H1 (cell line): ENCODE measurements around the gene ATOH8. TPM values are rescaled to one million over a fixed set of nuclear protein-coding genes. Genes with fewer than 3 reads are reported as not detected.

Source experiments
- CHD1 ChIP-seq: IDR thresholded peaks from 2 replicates; pipeline ENCODE4 v1.6.1; 2012; ENCODE audit warnings: low read depth, low read length, improper control_type of control experiment
- JUND ChIP-seq: IDR thresholded peaks from 2 replicates; pipeline ENCODE4 v1.6.1; 2011; ENCODE audit warnings: mild to moderate bottlenecking, improper control_type of control experiment, low read length
- POLR2AphosphoS5 ChIP-seq: IDR thresholded peaks from 2 replicates; pipeline ENCODE4 v1.6.1; 2011; ENCODE audit warnings: low read depth, low read length
- polyA plus RNA-seq, 7 experiments: library from polyadenylated mRNA; depleted of rRNA in 3 of 7; stranded (reverse) in 5 of 7; unstranded in 2 of 7; fragments of >200 nt in 5 of 7; fragments of 200-250 nt in 2 of 7; gene quantifications; 1 replicate in 5 of 7; 2 replicates in 1 of 7; 4 replicates in 1 of 7; pipeline versions ENCODE4 v1.2.1 to v1.2.3, GENCODE V29; 2011 to 2013; ENCODE audit warnings: missing spikeins in 2 of 7, mixed read lengths in 2 of 7
- total RNA-seq: library from RNA; stranded (reverse); fragmentation: NEBNext Ultra II Directional; extraction: Animal tissue kit (Norgen Biotek cat#: 25700); gene quantifications from 2 replicates; pipeline ENCODE4 v1.2.1, GENCODE V29; 2021

Gene ATOH8
- total and polyA plus RNA-seq, 2 of the 8 experiments (the other 6 are each of a cell fraction or from before 2014, with no cell fraction given), result 0.50 to 0.53 TPM

GRCh38 chr2:85734015-85734414 lies 19.8 kb upstream of the ATOH8 start (continued):
- TF ChIP-seq CHD1 (no peak), POLR2AphosphoS5 (no peak), JUND (no peak)
